Measurements from ENCODE around the gene GPER1. TPM values are rescaled to one million over a fixed set of nuclear protein-coding genes. Genes with fewer than 3 reads are reported as not detected.

The GPER1 gene
- polyA plus RNA-seq, 2 of the 4 experiments (the other 2 are of a cell fraction), result 0.23 to 0.50 TPM

- TF ChIP-seq, protein P1, sequence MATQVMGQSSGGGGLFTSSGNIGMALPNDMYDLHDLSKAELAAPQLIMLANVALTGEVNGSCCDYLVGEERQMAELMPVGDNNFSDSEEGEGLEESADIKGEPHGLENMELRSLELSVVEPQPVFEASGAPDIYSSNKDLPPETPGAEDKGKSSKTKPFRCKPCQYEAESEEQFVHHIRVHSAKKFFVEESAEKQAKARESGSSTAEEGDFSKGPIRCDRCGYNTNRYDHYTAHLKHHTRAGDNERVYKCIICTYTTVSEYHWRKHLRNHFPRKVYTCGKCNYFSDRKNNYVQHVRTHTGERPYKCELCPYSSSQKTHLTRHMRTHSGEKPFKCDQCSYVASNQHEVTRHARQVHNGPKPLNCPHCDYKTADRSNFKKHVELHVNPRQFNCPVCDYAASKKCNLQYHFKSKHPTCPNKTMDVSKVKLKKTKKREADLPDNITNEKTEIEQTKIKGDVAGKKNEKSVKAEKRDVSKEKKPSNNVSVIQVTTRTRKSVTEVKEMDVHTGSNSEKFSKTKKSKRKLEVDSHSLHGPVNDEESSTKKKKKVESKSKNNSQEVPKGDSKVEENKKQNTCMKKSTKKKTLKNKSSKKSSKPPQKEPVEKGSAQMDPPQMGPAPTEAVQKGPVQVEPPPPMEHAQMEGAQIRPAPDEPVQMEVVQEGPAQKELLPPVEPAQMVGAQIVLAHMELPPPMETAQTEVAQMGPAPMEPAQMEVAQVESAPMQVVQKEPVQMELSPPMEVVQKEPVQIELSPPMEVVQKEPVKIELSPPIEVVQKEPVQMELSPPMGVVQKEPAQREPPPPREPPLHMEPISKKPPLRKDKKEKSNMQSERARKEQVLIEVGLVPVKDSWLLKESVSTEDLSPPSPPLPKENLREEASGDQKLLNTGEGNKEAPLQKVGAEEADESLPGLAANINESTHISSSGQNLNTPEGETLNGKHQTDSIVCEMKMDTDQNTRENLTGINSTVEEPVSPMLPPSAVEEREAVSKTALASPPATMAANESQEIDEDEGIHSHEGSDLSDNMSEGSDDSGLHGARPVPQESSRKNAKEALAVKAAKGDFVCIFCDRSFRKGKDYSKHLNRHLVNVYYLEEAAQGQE (IDR thresholded peaks at IDR 0.05), result no peak
- TF ChIP-seq FOSL2 (IDR thresholded peaks at IDR 0.05), result no peak
- TF ChIP-seq FOSL2 (CRISPR knock-in tag; IDR thresholded peaks at IDR 0.05), result no peak
These were observed 49.1 kb downstream of the GPER1 start (continued) for GRCh38 chr7:1136841-1137516.

DNA sequence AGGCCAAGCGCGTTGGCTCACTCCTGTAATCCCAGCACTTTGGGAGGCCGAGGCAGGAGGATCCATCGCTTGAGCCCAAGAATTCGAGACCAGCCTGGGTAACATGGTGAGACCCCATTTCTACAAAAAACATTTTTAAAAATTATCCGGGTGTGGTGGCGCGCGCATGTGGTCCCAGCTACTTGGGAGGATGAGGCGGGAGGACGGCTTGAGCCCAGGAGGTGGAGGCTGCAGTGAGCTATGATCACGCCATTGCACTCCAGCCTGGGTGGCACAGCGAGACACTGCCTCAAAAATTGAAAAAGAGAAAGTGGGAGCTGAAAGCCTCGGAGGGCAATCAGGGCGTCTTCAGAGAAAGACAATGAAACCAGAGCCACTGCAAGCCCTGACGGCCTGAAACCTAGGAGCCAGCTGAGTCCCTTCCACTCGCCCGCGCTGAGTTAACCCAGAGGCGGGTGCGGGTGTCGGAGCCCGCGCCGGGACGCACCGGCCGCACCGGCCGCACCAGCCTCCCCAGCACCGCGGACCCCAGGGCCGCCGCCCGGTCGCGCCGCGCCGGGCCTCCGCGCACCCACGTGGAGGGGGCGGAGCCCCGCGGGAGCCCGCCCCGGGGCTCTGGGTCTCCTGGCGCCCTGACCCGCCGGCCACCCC is 49.7 kb downstream of the GPER1 start:
- H3K27ac ChIP-seq, result peak overlapping the region; percentile 84 to 97
- TF ChIP-seq JUN (IDR thresholded peaks at IDR 0.05) (no peak), TP53 (CRISPR knock-in tag; IDR thresholded peaks at IDR 0.05) (no peak), EHF (CRISPR knock-in tag; IDR thresholded peaks at IDR 0.05) (no peak), EP300 (IDR thresholded peaks at IDR 0.05) (no peak), HMGXB4 (CRISPR knock-in tag; IDR thresholded peaks at IDR 0.05; ENCODE audit: borderline replicate concordance) (no peak), PHF8 (IDR thresholded peaks at IDR 0.05; ENCODE audit: borderline replicate concordance, low read depth) (peak; percentile 31; the same call in 1 of the 2 replicates), USF2 (IDR thresholded peaks at IDR 0.05) (no peak), FOXS1 (CRISPR knock-in tag; IDR thresholded peaks at IDR 0.05) (no peak), ZSCAN20 (CRISPR knock-in tag; IDR thresholded peaks at IDR 0.05) (no peak), MAX (IDR thresholded peaks at IDR 0.05) (no peak), POLR2A (IDR thresholded peaks at IDR 0.05; ENCODE audit: low read length) (peak; percentile 31), BCL3 (IDR thresholded peaks at IDR 0.05) (0 out of 3 replicates have a peak, but pooled peaks have one; percentile 11)
- TF ChIP-seq, protein P1 (IDR thresholded peaks at IDR 0.05), result no peak
- TF ChIP-seq, protein P2, sequence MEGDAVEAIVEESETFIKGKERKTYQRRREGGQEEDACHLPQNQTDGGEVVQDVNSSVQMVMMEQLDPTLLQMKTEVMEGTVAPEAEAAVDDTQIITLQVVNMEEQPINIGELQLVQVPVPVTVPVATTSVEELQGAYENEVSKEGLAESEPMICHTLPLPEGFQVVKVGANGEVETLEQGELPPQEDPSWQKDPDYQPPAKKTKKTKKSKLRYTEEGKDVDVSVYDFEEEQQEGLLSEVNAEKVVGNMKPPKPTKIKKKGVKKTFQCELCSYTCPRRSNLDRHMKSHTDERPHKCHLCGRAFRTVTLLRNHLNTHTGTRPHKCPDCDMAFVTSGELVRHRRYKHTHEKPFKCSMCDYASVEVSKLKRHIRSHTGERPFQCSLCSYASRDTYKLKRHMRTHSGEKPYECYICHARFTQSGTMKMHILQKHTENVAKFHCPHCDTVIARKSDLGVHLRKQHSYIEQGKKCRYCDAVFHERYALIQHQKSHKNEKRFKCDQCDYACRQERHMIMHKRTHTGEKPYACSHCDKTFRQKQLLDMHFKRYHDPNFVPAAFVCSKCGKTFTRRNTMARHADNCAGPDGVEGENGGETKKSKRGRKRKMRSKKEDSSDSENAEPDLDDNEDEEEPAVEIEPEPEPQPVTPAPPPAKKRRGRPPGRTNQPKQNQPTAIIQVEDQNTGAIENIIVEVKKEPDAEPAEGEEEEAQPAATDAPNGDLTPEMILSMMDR (IDR thresholded peaks at IDR 0.05), result no peak; the same call in 2 of the 3 replicates

More for the DNA sequence above, 49.7 kb downstream of the GPER1 start:
- ChIA-PET CTCF (interaction anchor here (0.9 to 3.7 kb wide), 14 partner anchors 12 to 144 kb away, joined by 3 to 24 read pairs (median 8); partner anchors contain the start of gene GPER1), POLR2A (interaction anchor here (0.9 to 2.3 kb wide), 6 partner anchors 12 to 163 kb away, joined by 3 to 17 read pairs (median 8); partner anchors contain the start of genes COX19 and ZFAND2A)
- peaks cover 8% of the 10 kb centered on the region; the same call in 2 of the 3 replicates for H3K4me1 ChIP-seq
- ATAC-seq, result peak; percentile 84 to 90
- peak overlapping the region; percentile 92 for H3K4me2 ChIP-seq
- 22% methylated on average over 16 of the region's 51 CpGs for WGBS (ENCODE audit: missing lambda C conversion rate)
- H3K4me3 ChIP-seq, result peak overlapping the region; percentile 70
- DNase-seq (ENCODE audit: low read depth in 1 of 2, low spot score in 1 of 2), result peak in 1 of 2 experiments; percentile 16
- no peak for FAIRE-seq
- no peaks in the 10 kb centered on the region for H3K9me3 ChIP-seq

All from A549 (cell line).